Suppressor macrophage (primary cell): ENCODE results near the gene SKOR1.

Source experiments
- DNase-seq, 4 experiments: peaks; one replicate each; pipeline ENCODE4 v3.0.0-alpha.2; 2020 to 2022
- total RNA-seq, 17 experiments: gene quantifications; one replicate each; lab custom pipeline; 2026; ENCODE audit warnings: mixed read lengths in 6 of 17, inconsistent platforms in 3 of 17; lab: John Stamatoyannopoulos, UW

Gene SKOR1
- total RNA-seq: 0 to 2.5 (median 0.17) reads per million in 17 experiments

- peak in 3 of 4 experiments; percentile 42 to 58 (median 52) for DNase-seq
Observed at GRCh38 chr15:67824976-67825880, at the start of gene SKOR1. TSS of gene SKOR1 (plus strand) at chr15:67825509. CDS start at chr15:67825603, 94 bp downstream.

GRCh38 chr15:67775998-67776397 is 49.3 kb upstream of the SKOR1 start:
- no peak for DNase-seq

GRCh38 chr15:67776600-67776999 is 48.7 kb upstream of the SKOR1 start:
- DNase-seq: no peak

- no peak for DNase-seq
Observed at GRCh38 chr15:67777071-67777470, 48.2 kb upstream of the SKOR1 start.

GRCh38 chr15:67777773-67778172 is 47.5 kb upstream of the SKOR1 start:
- DNase-seq: no peak

GRCh38 chr15:67778968-67779548 is 46.3 kb upstream of the SKOR1 start:
- no peak for DNase-seq

- peak; percentile 10 to 34 (median 27) for DNase-seq
Observed at GRCh38 chr15:67779549-67780111, 45.7 kb upstream of the SKOR1 start.

- DNase-seq: no peak
Observed at GRCh38 chr15:67781061-67781460, 44.2 kb upstream of the SKOR1 start.

GRCh38 chr15:67781907-67782690 is 43.2 kb upstream of the SKOR1 start:
- DNase-seq: no peak

GRCh38 chr15:67782691-67782991 is 42.7 kb upstream of the SKOR1 start:
- no peak for DNase-seq

- peak in 2 of 4 experiments; percentile 19 to 30 for DNase-seq
Observed at GRCh38 chr15:67783303-67783702, 42.0 kb upstream of the SKOR1 start.

- no peak for DNase-seq
Observed at GRCh38 chr15:67784090-67784781, 41.1 kb upstream of the SKOR1 start.

GRCh38 chr15:67784856-67785430 is 40.4 kb upstream of the SKOR1 start:
- no peak for DNase-seq

GRCh38 chr15:67785431-67785830 is 39.9 kb upstream of the SKOR1 start:
- no peak for DNase-seq

- no peak for DNase-seq
Observed at GRCh38 chr15:67786646-67787045, 38.7 kb upstream of the SKOR1 start.

GRCh38 chr15:67788986-67789385 is 36.3 kb upstream of the SKOR1 start:
- DNase-seq: no peak

GRCh38 chr15:67790610-67791319 is 34.5 kb upstream of the SKOR1 start:
- DNase-seq: no peak

- DNase-seq: no peak
Observed at GRCh38 chr15:67792250-67792942, 32.9 kb upstream of the SKOR1 start.

GRCh38 chr15:67794832-67795574 is 30.3 kb upstream of the SKOR1 start:
- no peak for DNase-seq
